ENCODE measurements around the gene B4GALT1.

Gene B4GALT1, protein sequence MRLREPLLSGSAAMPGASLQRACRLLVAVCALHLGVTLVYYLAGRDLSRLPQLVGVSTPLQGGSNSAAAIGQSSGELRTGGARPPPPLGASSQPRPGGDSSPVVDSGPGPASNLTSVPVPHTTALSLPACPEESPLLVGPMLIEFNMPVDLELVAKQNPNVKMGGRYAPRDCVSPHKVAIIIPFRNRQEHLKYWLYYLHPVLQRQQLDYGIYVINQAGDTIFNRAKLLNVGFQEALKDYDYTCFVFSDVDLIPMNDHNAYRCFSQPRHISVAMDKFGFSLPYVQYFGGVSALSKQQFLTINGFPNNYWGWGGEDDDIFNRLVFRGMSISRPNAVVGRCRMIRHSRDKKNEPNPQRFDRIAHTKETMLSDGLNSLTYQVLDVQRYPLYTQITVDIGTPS

DNA sequence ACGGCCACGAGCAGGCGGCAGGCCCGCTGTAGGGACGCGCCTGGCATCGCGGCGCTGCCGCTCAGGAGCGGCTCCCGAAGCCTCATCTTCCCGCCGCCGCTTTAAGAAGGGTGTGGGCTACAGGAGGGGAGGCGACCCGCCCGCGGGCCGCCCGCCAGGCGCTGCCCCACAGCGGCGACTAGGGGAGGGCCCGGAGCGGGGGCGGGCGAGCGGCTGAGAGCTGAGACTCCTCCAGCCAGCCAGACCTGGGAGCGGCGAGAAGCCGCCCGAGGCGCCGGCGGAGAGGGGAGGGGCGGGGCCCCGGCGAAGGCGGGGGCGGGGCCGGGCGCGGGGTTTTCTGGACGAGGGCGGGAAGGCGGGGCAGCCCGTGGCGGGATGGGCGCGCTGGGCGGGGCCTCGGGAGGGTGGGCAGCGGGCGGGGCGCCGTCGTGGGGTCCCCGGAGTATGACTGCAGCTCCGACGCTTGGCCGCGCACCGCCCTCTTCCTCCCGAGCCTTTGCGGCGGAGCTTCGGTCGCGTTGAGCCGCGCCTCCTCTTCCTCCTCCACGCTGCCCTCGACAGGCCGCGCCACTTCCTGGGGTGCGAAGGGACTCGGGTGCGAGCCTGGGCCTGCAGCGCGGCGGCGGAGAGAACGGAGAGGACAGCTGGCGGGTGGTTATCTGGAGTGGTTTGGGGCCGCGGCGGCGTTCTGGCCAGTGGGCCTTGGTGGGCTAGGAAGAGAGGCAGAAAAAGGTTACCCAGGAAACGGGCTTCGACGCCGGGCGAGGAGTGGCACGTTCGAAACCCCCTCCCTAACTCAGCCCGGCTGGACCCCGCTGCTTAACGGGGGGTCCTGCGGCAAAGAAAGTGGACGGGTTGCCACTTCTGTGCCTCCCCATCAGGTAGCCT is at the start of gene B4GALT1:
B4GALT1 (minus strand) TSS at position 253 of the 888 bp plus-strand sequence; CDS start at position 86, 167 bp downstream.
- peak; percentile 92 for DNase-seq

DNA sequence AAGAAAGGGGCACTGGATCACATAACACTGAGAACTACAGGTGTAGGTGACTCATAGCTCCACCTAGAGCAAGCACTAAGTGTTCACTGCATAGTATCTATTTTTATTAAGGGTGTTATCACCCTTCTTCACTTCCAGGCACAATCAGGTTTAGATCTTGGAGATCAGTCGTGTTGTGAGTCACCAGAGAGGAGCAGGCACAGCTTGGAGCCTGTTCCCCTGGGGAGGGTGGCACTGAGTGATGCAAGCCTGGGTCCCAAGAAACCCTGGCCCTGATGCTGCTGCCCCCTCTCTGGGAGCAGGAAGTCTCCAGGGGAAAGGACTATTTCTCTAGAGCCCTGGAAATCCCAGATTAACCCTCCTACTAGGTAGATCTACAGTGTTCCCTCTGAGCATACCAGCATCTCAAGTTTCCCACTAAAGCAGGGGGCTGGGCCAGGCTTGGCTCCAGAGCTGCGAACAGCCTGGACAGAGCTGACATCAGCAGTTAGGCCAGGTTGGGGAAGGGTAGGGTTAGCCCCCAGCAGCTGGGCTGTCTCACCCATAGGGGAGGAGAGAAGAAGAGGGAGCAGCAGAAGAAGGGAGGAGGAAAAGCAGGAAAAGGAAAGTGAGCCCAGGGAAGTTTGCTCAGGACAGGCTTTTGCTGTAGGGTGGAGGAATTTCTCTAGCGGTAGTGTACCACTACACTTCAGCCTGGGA is 44.7 kb upstream of the B4GALT1 start:
- no peak for DNase-seq

DNA sequence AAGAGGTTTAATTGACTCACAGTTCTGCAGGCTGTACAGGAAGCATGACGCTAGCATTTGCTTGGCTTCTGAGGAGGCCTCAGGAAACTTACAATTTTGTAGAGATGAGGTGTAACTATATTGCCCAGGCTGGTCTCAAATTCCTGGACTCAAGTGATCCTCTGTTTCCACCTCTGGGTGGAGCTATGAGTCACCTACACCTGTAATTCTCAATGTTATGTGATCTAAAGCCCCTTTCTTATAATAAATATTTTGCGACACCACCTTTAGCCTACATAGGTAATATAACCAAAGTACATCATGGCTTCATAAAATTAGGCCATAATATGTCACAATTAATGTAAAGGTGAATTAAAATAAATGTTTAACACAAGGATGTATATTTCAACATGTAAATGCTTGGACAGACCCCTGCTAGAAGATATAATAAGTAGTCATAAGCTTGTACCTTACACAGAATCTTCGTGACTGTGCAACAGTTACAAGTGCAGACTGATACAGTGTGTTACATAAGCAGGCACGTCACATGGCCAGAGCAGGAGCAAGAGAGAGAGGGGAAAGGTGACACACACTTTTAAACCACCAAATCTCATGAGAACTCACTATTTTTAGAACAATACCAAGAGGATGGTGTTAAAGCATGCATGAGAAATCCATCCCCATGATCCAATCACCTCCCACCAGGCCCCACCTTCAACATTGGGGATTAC is 43.0 kb upstream of the B4GALT1 start:
- DNase-seq: no peak

DNA sequence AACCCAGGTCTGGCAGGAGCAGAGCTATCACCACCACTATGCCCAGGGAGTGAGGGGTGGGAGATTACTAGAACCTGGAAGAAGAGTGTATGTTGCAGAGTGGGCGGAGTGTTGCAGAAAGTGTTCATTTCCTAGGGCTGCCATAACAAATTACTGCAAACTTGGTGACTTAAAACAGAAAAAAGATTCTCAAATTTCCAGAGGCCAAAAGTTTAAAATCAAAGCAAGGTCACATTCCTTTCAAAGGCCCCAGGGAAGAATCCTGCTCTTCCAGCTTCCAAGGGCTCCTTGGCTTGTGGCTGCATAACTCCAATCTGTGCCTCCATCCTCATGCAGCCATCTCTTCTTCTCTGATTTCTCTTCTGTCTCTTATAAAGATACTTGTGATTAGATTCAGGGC is 42.3 kb upstream of the B4GALT1 start:
- no peak for DNase-seq

DNA sequence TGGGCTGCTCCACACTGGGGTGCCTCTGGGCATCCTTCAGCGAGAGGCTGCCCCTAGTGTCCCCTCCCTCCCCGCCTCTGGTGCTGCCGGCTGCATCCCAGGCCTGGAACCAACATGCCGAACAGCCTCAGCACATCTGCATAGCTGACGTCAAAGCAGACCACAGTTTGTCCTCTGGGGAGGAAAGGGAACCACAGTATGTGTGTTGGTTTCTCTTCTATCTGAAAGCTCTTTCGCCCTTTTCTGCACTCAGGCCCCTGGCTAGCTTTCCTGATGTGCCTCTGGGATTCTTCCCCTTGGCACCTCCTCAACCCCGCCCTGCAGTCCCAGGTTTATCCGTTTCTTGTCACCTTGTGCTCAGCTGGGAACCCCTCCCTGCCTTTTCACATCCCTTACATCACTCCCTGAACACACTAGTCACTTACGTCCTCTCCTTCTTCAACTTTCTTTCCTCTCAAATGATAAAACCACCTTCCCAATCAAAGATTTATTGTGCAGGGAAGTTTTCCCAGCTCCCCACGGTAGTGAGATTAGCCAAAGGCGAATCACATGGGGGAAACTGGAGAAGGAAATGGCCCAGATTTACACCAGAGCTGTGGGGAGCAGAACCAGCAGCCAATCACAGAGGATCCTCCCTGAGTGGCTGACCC is 35.5 kb upstream of the B4GALT1 start:
- no peak for DNase-seq

DNA sequence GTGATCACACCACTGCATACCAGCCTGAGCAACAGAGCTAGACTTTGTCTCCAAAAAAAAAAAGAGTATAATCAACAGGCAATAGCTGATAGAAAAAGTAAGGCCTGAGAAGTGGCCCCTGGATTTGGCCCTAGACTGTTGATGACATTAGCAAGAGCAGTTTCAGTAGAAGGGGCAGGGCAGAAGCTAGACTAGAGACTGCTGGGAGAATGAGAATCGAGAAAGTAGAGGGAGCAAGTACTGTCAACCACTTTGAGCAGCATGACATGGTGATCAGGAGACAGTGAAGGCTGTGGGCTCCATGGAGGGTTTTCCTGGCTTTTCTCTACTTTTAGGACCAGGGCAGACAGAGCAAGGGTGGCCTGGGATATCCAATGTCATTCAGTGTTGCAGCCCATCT is 34.9 kb upstream of the B4GALT1 start:
- no peak for DNase-seq

DNA sequence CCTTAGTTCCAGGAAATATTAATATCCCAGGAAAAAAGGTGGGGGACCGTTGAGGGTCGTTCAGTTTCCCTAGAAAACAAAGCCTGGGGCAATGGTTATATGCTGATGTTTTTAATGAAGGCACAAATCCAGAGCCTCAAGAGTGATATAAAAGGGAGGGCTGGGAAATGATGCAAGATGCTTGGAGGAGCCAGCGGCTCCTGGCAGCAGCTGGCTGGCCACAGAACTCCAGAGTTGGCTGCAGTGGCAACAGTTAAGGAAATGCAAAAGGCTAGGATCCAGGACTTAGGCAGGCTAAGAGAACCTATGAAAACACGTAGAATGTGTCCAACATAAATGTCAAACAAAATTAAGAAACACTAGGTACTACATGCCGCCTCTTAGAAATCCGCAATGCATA is 31.0 kb upstream of the B4GALT1 start:
- no peak for DNase-seq

DNA sequence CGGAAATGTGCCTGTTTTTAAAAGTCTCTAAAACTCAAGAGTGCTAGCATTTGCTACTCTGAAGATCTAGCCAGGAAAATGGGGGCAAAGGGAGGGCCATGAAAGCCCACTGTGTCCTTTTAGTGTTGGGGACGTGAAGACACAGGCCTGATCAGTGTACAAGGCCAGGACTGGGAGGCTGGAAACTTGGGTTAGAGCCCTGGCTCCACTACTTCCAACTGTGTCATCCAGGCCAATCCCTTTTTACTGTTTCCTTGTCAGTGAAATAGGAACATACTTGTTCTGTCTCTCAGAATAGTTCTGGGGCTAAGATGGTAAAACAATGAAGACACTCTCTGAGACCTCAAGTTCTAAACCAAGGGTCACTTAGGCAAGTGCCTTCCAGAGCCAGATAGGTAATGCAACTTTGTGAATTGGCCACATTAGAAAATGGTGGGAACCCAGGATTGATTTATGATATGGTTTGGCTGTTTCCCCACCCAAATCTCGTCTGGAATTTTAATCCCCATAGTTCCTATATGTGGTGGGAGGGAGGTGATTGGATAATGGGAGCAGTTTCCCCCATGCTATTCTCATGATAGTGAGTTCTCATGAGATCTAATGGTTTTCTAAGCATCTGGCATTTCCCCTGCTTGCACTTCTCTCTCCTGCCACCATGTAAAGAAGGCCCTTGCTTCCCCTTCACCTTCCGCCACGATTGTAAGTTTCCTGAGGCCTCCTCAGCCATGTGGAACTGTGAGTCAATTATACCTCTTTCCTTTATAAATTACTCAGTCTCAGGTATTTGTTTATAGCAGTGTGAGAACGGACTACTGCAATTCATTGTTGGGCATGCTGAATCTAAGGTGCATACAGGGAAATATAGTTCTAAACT is 30.4 kb upstream of the B4GALT1 start:
- DNase-seq: no peak

DNA sequence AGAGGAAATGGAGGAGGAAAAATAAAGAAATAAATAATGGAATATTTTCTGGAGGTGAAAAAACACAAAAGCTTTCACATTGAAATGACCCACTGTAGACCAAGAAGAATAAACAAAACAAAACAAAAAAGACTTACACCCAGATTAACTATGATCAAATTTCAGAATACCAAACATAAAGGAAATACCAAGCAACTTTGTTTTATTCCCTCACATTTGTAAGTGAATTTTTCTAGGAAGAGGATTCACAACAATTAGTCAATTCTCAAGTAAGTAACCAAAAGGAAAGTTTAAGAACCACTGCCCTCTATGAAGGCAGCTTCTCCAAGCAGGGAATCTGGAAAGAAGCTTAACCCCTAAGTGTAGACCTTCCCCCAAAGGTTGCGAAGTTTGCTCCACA is 29.6 kb upstream of the B4GALT1 start:
- no peak for DNase-seq

DNA sequence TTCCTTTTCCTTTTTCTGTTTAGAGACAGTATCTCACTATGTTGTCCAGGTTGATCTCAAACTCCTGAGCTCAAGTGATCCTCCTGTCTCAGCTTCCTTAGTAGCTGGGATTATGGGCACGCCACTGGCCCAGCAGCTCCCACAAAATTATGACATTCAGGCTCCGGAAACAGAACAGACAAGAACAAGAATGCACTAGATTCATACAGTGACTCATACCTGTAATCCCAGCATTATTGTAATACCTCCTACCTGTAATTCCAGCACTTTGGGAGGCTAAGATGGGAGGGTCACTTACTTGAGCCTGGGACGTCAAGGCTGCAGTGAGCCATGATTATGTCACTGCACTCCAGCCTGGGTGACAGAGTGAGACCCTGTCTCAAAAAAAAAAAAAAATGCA is 26.7 kb upstream of the B4GALT1 start:
- DNase-seq: no peak

DNA sequence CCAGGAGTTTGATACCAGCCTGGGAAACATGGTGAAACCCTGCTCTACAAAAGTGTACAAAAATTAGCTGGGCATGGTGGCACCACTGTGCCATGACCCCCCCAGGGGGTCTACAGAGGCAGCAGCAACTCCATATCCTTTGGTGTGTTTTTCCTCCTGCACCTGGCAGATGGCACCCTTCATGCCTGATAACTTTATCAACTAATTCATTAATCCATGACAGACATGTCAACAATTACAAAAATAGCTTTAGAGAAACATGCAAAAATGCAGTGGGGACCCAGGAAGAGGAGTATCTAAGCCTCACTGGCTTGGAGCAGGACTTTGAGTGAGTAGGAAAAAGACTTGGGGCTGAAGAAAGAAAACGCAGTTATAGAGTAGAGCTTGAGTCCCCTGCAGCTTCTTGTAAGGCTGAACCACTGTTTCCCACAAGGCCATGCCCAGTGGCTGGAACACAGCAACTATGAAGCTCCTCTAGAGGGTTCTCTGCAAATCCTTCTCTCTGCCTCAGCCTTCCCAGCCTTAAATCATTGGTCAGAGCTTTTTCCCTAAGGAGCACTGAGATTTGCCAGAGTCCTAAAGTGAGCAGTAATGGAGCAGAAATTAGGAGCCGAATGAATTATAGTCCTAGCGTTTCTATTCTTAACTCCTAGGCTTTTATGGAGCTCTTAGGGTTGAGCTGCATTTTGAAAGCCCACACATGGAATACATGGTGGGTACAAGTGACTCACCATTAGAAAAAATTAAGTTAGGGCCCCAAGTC is 25.5 kb upstream of the B4GALT1 start:
- no peak for DNase-seq

DNA sequence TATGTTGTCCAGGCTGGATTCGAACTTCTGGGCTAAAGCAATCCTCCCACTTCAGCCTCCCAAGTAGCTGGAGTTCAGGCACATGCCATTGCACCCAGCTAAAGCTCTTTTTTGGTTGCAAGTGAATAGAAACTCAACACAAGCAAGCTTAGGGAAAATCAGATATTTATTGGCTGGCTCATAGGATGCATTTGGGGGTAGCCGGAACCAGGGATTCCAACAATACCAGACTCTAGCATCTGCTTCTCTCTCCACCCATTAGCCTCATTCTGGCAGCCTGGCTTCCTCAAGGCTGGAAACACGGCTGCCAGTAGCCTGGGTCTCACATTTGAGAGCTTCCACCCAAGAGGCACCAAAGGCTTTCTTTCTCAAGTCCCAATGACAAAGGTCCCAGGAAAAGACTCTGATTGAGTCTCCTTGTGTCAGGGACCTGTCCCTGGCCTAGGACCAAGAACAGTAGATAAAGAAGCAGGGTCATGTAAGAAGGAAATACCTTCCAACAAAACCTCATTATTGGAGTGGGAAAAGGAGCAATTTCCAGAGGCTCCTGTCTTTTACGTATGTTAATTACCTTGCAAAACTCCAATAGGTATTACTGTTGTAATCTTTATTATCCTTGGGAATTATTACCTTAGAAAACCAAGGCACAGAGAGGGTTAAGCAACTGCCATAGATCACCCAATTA is 23.0 kb upstream of the B4GALT1 start:
- no peak for DNase-seq

DNA sequence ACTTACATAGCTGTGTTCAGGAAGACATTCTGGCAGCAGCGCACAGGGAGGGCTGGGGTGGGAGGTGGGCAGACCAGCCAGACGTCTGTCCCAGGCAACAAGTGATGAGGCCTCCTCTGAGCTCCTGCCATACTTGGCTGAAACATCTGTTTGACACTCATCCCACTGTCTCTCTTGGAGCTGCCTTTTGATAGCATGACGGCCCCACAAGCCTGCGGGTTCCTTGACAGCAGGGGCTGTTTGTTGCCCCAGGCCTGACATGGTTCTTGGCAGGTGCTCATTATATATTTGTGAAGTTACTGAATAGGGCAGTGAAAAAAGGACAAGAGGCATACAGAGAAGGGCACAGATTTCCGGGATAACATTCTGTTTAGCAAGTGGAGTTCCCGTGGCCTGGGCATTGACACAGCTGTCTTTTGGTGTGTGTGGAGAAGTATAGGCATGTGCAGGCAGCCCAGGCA is 22.2 kb upstream of the B4GALT1 start:
- no peak for DNase-seq

DNA sequence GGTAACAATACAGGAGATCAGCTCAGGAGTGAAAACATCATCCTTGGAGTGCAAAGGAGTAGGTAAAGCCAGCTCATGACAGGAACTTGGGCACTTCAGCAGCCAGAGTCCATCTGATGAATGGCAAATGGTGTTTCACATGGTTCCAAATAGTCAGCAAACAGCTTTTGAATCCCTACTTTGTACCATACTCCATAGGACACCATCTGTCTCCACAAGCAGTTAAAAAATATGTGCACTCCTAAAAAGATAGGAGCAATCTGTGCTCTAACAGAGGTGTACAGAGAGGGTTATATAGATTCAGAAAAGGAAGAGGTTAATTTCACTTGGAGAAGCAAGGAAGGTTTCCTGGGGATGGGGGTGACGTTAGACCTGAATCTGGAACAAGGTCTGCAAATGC is 21.6 kb upstream of the B4GALT1 start:
- no peak for DNase-seq

DNA sequence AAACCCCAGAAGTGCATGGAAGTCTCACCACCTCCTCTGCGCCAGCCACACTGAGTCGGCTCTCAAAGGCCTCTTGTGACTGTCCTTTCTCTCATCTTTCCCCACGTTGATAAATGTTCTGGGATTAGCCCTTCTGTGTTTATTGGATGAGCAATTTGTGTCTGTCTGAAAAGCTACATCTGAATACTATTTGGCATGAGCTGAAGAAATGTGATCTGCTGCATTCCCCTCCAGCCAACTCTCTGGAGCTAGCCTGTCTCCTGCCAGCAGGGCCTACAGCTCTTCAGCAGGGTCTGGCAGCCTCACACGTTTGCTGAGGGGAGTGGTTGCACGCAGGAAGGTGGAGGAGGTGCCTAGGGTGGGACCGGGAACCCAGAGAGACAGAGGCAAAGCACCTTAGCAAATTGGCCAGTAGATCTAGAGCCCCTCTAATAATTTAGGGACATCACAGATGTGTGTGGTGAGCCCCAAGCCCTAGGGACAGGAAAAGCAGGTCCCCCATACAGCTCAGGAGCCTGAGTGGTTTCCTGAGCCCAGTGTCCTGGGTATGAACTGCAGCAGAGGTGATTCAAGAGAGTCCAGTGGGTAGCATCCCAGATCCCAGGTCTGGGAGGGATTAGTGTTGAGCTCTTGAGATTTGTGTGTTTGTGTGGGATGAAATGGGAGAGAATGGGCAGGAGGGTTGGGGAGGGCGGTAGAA is 20.5 kb upstream of the B4GALT1 start:
- no peak for DNase-seq

DNA sequence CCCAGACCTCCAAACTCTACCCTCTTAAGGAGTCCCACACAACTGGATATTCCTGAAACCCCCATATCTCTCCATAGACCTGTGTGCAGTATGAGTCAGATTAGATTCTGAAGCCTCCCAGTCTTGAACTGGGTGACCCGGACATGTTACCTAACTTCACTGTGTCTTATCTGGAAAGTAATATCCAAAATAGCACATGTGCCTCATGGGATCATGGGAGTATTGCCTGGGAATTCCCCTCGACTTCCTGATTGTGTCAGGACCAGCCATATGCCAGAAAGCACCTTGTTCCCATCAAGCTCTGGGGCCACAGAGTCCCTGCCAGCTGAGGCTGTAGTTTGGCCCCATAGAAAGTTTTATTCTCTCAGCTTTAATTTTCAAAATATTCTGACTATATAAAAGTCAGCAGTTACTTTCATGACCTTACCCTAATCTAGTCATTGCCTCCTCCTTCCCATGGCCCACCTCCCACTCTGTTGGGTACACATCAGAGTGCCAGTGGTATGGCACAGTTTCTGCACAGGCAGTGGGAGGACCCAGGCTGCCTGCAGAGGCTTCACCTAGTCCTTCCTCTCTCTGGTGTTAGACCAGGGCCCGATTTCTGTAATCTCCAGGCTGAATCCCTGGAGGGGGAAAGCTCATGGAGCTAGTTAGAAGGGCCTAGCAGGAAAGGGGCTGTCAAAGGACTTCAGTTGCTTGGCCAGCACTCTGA is 19.5 kb upstream of the B4GALT1 start:
- no peak for DNase-seq

DNA sequence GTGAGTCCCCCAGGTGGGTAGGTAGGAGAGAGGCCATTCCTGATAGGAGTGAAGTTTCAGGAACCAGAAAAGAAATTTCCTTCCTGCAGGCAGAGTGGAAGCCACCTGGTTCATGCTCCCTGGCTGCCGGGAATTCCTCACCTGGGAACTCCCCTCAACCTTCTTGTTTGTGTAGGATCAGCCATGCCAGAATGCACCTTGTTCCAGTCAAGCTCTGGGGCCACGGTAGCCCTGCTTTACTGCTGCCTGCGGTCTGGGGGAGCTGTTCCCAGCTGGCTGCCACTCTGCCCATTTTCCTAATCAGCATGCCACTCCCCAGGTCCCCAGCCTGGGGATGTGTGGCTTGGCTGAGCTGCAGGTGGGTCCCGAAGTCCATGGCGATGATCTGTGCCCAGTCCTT is 18.7 kb upstream of the B4GALT1 start:
- DNase-seq: no peak

DNA sequence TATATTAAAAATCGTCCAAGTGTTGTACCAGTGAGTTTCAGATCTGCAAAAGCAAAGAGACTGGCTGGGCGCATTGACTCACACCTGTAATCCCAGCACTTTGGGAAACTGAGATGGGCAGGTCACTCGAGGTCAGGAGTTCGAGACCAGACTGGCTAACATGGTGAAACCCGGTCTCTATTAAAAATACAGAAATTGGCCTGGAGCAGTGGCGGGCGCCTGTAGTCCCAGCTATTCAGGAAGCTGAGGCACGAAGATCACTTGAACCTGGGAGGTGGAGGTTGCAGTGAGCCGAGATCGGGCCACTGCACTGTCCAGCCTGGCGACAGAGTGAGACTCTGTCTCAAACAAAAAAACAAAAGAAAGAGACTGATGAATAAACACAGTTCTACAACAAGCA is 18.3 kb upstream of the B4GALT1 start:
- no peak for DNase-seq

All from retina (tissue), 1 donor.